GM12865 (cell line): ENCODE data around the gene MCU.
"Not testable (repeated sequence)": the region's sequence is repeated elsewhere in the genome, so short reads cannot be mapped to it uniquely, and the experiment has no call there.

ENCODE experiments used
- DNase-seq: peaks from one replicate; pipeline ENCODE4 v3.0.0; 2010; ENCODE audit warnings: low read depth
- H3K4me3 ChIP-seq: 2 replicates; pipeline ENCODE4 v1.5.1; 2011; ENCODE audit warnings: mild to moderate bottlenecking, low read depth, low read length, control low read depth
- TF ChIP-seq, protein P1 (sequence below): IDR thresholded peaks from 2 replicates; pipeline ENCODE4 v1.5.1; 2011; ENCODE audit warnings: low read length, control low read depth, low read depth, inconsistent platforms; ENCODE audit not compliant: insufficient read depth; ENCODE audit errors: missing control alignments

Gene MCU

DNA sequence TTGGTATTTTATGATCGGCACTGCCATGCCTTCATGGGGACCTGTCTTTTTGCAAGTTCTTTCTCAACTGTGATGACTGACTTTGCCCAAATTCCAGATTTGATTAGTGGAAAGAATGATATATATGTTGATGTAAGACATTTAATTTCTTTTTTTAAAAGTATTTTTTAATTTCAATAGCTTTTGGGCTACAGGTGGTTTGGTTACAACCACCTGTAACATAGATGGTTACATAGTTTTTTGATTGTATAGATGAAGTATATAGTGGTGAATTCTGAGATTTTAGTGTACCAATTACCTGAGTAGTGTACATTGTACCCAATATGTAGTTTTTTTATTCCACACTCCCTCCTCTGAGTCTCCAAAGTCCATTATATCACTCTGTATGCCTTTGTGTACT is 69.6 kb downstream of the MCU start:
- TF ChIP-seq, protein P1, sequence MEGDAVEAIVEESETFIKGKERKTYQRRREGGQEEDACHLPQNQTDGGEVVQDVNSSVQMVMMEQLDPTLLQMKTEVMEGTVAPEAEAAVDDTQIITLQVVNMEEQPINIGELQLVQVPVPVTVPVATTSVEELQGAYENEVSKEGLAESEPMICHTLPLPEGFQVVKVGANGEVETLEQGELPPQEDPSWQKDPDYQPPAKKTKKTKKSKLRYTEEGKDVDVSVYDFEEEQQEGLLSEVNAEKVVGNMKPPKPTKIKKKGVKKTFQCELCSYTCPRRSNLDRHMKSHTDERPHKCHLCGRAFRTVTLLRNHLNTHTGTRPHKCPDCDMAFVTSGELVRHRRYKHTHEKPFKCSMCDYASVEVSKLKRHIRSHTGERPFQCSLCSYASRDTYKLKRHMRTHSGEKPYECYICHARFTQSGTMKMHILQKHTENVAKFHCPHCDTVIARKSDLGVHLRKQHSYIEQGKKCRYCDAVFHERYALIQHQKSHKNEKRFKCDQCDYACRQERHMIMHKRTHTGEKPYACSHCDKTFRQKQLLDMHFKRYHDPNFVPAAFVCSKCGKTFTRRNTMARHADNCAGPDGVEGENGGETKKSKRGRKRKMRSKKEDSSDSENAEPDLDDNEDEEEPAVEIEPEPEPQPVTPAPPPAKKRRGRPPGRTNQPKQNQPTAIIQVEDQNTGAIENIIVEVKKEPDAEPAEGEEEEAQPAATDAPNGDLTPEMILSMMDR, result no peak
- no peak overlapping the region for H3K4me3 ChIP-seq
- DNase-seq, result no peak

DNA sequence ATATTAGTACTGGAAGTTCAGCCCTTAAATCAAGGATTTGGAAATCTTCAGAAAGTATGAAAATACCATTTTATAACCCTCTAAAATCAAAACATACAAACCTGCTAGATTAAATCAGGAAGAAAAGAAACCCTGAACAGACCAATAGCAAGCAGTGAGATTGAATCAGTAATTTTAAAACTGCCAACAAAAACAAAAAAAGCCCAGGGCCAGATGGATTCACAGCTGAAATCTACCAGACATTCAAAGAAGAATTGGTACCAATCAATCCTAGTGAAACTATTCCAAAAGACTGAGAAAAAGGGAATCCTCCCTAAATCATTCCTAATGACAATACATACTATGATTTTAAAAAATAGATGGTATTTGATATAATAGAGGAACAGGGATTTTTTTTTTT is 70.1 kb downstream of the MCU start:
- no peak for DNase-seq
- H3K4me3 ChIP-seq, result no peak overlapping the region
- TF ChIP-seq, protein P1, result no peak

DNA sequence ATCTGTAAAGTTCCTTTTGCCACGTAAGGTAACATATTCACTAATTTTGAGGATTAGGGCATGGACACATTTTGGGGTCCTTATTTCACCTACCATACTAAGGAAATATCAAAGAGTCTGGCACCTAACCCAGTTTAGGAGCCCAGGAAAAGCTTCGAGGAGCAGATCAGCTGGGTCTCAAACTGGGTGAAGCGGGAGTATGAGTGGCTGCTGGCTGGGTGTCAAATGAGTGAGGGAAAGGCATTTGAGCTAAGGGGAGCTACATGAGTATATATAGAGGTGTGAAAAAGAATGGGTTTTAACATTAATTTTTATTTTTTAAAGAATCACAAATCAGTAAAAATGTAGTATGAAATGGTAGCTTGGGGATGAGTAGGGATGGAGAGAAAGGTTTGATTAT is 71.3 kb downstream of the MCU start:
- DNase-seq, result no peak
- TF ChIP-seq, protein P1, result no peak
- H3K4me3 ChIP-seq, result no peak overlapping the region

DNA sequence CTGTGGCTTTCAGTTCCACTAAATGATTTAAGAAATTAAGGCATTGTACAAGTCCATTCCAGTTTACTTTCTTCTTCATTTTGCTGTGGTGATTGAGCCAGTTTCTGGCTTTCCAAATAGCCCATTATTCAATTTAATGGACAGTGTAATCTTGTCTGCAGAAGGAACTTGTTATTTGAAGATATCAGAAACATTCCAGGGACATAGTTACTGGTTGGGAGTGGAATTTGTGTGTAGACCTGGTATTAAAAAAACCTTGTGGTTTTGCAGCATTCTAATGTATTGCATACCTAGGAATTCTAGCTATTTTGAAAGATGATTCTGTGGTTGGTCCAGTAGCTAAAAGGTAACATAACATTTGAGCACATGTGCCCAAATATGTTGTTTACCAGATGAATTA is 72.2 kb downstream of the MCU start:
- no peak for DNase-seq
- TF ChIP-seq, protein P1, result no peak
- H3K4me3 ChIP-seq, result no peak overlapping the region

DNA sequence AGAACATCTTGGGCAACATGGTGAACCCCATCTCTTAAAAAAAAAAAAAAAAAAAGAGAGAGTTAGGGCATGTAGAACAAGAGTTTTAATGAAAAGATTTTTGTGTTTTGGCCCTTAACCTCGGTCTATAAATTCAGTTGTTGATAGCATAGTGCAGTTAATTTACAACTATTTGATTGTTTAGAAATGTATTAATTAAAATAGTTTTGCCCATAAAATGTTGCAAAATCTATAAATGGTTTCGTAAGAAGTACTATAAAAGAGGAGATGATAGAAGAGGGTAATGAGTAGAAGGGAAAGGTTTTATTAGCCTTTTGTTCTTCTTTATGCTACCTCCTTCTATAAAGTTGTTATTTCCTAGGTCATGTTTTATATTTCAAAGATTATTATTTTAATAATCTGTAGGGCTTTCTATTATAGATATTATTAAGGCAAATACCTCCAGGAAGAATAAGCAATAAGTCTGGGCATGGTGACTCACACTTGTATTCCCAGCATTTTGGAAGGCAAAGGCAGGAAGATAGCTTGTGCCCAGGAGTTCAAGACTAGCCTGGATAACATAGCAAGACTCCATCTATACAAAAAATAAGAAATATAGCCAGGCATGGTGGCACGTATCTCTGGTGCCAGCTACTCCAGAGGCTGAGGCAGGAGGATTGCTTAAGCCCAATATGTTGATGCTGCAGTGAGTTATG is 73.3 kb downstream of the MCU start:
- no peak for DNase-seq
- H3K4me3 ChIP-seq, result no peak overlapping the region
- TF ChIP-seq, protein P1, result no peak

DNA sequence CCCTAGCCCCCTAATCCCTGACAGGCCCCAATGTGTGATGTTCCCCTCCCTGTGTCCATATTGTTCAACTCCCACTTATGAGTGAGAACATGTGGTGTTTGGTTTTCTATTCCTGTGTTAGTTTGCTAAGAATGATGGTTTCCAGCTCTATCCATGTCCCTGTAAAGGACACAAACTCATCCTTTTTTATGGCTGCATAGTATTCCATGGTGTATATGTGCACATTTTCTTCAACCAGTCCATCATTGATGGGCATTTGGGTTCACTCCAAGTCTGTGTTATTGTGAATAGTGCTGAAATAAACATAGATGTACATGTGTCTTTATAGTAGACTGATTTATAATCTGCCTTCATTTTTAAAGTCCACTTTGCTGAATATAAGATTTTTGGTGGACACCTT is 79.3 kb downstream of the MCU start:
- not testable (repeated sequence) for H3K4me3 ChIP-seq, DNase-seq

DNA sequence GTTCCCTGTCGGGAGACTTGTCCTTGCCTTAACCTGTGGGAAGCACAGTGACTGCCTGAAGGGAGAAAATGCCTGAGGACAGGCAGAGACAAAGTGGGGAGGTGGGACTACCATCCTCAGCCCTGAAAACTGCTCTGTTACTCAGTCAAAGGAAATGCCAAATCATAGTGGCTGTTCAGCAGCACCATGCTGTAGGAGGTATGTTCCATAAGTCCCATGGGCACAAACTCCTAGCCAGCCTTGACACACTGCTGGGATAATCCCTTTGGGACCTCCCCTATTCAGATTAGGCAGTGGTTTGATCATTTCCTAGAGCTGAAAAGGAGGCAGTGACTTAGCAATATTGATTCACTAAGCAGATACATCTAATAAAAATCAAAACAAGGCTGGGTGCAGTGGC is 80.1 kb downstream of the MCU start:
- H3K4me3 ChIP-seq, result no peak overlapping the region
- DNase-seq, result no peak
- TF ChIP-seq, protein P1, result no peak
